GM18499 (cell line): ENCODE results near the gene INSIG1.

ENCODE experiments used
- ATAC-seq: cut with Tn5 transposase; IDR thresholded peaks from one replicate; pipeline ENCODE4 v1.9.1; 2021; ENCODE audit warnings: moderate number of reproducible peaks; ENCODE audit not compliant: insufficient read depth, unreplicated experiment

INSIG1 gene

DNA sequence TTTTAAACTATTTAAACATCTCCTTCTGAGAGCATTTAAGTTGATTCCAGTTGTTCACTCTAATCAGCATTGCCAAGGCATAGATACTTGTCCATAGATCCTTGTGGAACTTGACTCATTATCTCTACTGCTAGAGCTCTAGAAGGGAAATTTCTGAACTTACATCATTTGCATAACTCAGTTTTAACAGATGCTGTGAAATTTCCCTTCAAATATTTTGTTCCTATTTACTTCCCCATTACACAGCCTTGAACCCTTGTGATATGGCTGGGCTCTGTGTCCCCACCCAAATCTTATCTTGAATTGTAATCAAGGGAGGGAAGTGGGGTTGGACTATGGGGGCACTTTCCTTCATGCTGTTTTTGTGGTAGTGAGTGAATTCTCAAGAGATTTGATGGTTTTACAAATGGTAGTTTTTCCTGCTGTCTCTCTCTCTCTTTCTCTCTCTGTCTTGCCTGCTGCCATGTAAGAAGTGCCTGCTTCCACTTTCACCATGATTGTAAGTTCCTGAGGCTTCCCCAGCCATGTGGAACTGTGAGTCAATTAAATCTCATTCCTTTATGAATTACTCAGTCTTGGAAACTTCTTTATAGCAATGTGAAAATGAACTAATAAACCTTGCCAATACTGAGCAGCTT is 25.4 kb downstream of the INSIG1 start:
- ATAC-seq: no peak

DNA sequence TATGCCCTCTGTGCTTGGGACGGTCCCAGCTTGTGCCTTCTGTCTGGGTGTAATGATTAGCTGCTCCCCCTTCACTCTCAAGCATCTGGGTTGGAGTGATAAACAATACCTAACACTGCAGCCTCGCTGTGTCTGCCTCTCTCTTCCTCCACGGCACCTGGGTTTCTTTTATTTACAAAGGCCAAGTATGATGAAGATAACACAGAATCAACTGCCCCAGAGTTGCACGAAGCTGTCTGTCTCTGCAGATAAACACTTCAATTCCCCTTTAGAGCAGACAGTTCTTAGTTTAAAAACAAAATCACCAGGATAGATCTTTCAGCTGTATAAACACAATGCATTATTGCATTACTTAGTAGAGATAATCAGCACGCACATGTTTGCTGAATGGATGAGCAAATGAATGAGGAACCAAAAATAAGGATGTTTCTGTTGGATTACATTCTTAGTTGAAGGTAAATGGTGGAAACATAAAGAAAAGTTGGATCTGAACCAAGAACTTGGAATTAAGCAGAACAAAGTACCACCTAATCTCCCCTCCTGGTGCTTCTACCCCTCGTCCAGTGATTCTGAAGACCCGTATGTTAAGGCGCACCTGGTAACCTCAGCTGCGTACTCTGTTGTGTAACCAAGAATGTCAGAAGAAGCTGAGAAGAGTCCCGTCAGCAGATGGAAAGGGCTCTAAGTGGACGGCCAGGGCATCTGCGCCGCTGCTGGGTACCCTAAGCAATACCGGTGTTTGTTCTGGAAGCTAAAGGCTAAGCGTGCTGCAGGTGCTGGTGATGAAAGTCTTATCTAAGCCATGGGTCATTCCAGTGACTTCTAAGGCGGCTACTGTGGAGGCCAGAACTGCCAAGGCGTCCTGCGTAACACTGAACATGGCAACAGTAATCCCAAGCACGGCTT is 26.6 kb downstream of the INSIG1 start:
- ATAC-seq: no peak

DNA sequence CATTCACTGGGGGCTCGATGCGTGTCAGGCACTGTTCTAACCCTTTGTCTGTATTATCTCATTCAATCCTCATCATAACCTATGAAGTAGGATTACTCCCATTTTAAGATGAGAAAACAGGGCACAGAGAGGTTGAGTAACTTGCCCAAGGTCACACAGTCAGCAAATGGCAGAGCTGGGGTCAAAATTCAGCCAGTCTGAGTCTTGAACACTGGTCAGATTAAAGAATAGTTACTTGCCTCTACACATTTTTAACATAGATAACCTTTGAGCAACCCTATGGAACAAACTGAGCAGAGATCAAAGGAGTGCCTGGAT is 27.2 kb downstream of the INSIG1 start:
- no peak for ATAC-seq

DNA sequence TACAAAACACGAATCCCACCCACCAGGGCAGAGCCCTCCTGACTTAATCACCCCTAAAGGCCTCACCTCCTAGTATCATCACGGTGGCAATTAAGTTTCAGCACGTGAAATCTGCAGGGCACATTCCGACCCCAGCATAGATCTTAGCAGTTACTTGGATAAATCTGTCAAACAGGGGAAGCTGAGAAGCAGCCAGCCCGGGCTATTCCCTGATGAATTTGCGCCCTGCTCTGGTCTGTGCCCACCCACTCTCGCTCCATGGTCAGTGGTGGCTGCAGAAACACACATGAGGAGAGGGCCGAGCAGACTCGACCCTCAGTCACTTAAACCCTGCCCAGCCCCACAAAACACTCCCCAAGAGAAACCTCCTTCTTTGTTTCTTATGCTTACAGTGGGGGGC is 28.7 kb downstream of the INSIG1 start:
- ATAC-seq: no peak

DNA sequence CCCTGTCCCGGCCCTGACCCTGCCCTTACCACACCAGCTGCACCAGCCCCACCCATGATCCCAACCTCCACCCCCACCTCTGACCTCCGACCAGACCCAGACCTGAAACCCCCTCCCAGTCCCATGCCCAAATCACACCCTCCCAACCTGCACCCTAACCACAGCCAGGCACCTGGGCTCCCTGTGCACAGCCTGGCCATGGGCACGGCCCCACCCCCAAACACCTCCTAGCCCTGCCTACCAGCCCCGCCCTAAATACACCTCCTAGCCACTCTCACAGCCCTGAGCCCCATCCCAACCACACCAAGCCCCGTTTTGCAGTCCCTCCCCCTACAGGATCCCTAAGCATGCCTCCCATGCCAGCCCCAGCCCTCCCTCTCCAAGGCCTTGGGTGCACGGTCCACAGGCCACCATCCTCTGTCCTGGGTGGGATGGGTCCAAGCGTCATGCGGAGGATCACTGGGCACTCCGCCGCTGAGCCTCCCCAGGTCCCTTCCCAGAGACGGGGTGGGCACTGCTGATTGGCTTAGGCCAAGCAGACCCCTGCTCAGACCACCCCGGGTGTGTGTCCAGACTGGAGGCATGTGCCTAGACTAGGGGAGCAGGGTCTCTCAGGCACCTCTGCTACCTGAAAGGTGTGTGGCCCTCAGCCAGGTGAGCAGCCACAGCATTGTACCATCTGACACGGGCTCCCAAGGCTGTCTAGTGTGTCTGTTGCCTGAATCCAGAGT is 30.1 kb downstream of the INSIG1 start:
- ATAC-seq: no peak

DNA sequence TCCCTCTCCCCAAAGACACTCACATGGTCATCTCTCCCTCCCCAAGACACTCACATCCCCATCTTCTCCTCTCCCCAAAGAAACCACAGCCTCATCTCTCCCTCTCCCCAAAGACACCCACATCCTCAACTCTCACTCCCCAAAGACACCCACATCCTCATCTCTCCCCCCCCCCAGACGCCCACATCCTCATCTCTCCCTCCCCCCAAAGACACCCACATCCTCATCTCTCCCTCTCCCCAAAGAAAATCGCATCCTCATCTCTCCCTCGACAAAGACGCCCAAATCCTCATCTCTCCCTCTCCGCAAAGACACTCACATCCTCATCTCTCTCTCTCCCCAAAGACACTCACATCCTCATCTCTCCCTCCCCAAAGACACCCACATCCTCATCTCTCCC is 31.5 kb downstream of the INSIG1 start:
- no peak for ATAC-seq

DNA sequence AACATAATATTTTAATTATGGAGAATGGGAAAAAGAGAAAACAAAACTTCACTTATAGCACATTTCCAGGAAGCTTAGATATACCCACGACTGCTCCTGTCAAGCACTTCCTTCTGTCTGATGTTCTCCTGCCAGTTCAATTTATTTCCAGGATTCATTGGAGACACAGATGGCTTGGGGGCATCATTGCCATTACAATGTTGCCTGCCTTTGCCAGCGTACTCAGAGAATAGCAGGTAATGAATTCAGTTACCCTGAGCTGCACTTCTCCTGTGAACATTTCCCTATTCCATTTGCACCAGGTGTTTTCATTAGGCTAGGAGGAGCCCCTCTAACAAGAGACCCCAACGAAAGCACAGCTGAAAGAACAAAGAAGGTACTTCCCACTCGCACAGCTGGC is 33.7 kb downstream of the INSIG1 start:
- no peak for ATAC-seq

DNA sequence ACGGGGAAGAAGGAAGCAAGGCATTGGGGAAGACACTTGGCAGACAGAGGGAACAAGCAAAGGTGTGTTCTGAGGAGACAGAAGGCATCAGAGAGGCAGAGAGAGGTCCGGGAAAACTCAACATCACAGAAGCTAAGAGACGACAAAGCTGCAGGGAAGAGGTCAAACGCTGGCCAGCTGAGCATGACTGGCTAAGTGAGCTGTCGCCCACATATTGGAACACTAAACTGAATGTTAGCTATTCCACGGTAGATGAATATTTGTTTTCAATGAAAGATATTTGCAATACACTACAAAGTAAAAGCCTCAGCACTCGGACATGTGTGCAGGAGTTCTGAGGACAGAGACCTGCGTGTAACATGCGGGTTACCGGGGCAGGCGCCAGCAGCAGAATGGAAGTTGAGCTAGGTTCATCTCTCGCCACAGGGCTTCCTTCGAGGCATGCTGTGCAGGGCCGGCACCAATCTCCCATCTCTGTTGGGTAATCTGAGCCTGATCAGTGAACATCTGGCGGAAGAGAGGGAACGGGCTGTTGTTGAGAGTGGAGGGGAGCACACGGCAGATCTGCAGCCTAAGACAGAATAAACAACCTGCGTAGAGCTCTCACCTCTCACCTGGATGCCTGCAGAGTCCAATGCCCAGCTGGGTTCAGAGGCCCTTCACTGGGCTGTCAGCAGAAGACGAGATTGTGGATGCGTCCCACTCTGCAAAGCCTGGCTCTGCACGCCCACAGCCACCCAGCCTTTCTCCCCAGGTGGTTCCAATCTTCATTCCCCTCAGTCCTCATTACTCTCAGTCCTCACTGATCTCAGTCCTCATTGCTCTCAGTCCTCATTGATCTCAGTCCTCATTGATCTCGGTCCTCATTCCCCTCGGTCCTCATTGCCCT is 35.9 kb downstream of the INSIG1 start:
- no peak for ATAC-seq

DNA sequence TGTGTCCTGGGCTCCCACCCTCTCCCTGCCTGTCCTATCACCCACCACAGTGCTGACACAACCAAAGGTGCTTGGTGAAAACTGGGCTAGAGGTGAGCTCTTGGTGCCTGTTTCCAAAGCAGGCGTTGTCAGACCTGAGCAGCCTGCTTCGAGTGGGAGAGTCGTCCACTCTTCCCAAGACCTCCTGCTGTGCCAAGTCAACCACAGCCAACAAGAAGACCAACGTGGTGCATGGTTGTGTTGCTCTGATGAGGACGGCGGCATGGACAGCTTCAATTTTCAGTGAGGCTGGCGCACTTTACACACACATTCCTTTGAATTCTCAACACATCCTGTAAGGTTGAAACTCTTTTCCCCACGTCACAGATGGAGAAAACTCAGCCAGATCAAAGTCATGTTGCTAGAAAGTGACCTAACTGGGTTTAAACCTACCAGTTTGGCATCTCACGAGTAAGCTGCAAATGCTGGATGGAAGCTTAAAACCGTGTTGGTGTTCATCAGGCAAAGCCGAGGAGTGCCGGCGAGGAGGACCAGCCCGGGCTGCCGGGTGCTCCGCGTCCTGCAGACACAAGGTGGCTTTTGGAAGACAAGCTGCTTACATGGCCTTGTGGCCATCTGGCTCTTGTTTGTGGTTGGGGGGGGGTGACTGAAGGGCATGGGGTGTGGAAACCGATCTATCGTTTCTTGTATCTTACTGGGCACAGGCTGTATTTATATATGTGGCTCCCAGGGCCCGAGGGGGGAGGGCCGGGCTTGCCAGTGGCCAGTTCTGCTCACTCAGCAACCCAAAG is 39.3 kb downstream of the INSIG1 start:
- ATAC-seq: no peak

DNA sequence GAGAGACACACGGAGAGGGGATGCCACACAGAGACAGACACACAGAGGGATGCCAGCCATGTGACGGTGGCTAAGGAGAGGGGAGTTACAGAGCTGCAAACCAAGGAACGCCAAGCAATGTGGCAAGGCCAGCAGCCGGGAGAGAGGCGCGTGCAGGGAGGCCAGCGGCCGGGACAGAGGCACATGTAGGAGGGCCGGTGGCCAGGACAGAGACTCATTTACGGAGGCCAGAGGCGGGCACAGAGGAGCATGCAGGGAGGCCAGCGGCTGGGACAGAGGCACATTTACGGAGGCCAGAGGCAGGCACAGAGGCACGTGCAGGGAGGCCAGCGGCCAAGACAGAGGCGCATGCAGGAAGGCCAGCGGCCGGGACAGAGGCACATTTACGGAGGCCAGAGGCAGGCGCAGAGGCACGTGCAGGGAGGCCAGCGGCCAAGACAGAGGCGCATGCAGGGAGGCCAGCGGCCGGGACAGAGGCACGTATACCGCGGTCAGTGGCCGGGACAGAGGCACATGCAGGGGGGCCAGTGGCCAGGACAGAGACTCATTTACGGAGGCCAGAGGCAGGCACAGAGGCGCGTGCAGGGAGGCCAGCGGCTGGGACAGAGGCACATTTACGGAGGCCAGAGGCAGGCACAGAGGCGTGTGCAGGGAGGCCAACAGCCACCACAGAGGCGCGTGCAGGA is 40.4 kb downstream of the INSIG1 start:
- no peak for ATAC-seq

DNA sequence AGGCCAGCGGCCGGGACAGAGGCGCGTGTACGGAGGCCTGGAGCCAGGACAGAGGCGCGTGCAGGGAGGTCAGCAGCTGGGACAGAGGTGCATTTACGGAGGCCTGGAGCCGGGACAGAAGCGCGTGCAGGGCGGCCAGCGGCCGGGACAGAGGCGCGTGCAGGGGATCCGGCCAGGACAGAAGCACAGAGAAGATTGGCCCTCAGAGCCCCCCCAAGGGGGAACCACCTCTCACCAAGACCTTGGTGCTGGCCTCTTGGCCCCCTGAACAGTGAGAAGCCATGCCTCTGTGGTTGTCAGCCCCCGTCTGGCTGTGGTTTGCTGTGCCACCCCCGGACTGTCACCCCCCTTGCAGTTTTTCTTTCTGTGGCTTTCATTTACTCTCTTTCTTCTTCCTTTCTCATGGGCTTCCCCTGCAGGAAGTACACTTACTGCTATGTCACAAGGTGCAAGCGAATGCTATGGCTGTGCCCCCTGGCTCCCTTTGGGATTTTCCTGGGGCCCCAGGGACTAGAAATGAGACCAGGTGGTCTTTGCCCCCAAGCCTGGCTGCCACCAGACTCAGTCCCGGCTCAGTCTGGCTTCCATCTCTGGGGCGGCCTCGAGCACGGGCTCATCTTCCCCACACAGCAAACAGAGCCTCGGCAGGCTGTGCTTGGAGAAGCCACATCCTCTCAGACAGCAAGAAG is 41.1 kb downstream of the INSIG1 start:
- no peak for ATAC-seq

DNA sequence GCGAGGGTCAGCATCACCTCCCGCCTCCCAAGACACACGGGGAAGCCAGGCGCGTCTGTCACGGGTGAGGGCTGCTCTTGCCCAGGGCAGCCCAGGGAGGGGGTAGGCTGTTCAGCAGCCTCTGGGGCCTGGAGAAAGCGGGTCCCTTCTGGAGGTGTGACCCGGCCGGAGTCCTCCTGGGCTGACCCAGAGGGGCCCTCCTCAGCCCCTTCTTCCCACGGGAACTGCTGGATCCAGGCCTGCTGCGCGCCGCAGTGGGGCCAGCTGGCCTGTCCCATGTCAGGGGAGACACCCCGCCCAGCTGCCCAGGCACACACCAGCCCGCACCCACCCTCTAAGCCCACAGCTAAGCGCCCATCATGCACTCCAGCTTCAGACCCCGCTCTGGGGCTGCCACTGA is 41.8 kb downstream of the INSIG1 start:
- no peak for ATAC-seq

DNA sequence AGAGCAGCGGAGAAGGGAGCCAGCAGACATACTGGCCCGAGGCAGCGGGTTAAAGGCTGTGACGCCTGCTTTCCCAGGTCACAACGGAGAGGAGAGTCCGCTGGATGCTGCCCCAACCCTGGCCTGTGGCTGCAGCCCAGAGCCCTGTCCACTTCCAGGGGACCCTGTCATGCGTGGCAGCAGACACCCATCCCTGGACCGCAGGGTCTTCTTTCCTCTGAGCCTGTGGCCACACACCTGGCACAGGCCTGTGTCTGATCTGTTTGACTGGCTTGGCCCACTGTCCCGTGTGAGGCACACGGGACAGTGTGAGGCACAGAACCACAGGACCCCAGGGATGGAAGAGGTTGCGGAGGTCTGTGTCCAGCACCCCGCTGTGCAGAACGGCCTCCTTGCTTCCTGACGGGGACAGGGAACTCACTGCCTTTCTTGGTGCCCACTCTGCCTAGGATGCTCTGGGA is 42.4 kb downstream of the INSIG1 start:
- no peak for ATAC-seq

DNA sequence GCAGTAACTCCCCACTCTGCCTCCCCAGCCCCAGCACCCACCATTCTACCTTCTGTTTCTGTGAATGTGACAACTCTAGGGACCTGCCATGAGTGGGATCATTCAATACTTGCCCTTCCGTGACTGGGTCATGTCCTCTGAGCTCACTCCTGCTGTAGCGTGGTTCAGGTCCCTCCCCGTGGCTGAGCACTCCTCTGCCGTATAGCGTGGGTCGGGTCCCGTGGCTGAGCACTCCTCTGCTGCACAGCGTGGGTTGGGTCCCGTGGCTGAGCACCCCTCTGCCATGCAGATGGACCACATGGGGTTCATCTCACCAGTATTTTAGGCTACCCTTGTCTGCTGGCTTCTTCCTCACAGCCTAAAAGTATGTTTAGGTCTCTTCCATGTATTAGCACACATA is 43.0 kb downstream of the INSIG1 start:
- ATAC-seq: no peak

DNA sequence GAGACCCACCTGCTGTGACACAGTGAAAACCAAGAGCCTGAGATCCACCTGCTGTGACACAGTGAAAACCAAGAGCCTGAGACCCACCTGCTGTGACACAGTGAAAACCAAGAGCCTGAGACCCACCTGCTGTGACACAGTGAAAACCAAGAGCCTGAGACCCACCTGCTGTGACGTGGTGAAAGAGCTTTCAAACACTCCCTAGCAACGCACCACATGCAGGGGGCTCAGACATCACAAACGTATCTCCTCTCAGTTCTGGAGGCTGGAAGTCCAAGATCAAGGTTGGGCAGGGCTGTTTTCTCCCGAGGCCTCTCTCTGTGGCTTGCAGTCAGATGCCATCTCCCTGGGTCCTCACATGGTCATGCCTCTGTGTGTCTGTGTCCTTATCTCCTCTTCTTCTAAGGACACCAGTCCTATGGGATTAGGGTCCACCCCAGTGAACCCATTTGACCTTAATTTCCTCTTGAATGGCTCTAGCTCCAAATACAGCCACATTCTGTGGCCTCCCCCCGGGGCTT is 43.8 kb downstream of the INSIG1 start:
- no peak for ATAC-seq

DNA sequence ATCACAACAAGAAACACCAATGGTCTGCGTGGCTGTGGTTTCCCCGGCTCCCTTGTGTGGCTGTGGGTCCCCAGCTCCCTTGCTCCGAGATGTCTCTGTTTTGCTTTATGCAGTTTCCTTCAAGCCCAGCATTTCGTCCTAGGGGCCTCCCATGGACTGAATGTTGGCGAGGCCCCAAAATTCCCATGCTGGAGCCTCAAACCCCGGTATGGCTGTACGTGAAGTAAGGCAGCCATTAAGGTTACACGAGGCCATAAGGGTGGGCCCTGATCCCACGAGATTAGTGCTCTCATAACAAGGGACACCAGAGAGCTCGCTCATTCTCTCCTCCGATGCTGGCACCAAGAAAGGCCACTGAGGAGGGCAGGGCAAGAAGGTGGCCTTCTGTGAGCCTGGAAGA is 44.6 kb downstream of the INSIG1 start:
- no peak for ATAC-seq

DNA sequence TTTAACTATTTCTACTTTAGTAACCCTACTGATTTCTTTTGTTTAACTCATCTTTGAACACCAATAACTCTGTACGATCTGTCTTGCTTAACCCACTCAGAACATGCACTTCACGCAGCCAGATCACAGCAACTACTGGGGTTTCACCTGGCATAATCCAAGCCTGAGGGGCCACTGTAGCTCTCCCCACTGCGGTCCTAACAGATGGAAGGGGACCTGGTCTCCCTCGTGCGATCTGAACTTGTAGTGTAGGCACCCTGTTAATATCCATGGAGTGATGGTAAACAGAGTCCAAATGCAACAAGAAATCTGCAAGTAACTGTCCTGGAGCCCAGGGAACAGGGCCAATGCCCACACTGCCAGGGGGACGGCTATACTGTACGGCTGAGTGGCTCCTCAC is 45.5 kb downstream of the INSIG1 start:
- no peak for ATAC-seq

DNA sequence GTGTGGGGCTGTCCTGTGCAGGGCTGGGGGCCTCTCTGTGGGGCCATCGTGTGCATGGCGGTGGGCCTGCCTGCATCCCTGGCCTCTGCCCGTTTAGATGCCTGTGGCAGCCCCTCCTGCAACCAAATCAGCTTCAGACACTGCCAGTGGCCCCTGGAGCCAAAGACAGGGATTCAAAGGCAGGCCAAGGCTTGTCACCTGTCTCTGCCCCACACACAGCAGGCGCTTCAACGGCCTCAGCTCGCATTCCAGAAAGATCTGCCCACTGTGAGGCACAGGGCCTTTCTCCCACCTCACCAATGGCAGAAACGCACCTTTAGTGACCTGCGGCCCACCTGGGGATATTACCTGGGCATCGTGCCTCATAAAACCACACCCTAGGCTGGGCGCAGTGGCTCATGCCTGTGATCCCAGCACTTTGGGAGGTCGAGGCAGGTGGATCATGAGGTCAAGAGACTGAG is 46.0 kb downstream of the INSIG1 start:
- ATAC-seq: no peak
